ENCODE results near the gene SLC22A5.

SLC22A5 gene

GRCh38 chr5:132370971-132371602, 1.6 kb downstream of the SLC22A5 start:
- no peak for DNase-seq (ENCODE audit: extremely low spot score)
- ChIA-PET CTCF (interaction anchor here (0.9 to 5.0 kb wide), 4 partner anchors 11 to 130 kb away, joined by 3 to 27 read pairs (median 4); no protein-coding TSS in a partner anchor), POLR2A (no interaction called here)
- TF ChIP-seq CTCF (IDR thresholded peaks at IDR 0.05; ENCODE audit: control extremely low read depth, extremely low read depth, low read depth, missing control alignments): no peak

GRCh38 chr5:132371603-132371994, 2.1 kb downstream of the SLC22A5 start:
- CTCF ChIA-PET: interaction anchor here (0.9 to 5.0 kb wide), 6 partner anchors 9 to 130 kb away, joined by 3 to 27 read pairs (median 4); no protein-coding TSS in a partner anchor
- POLR2A ChIA-PET: no interaction called here
- no peak for DNase-seq (ENCODE audit: extremely low spot score)

GRCh38 chr5:132372127-132372526, 2.6 kb downstream of the SLC22A5 start:
- ChIA-PET CTCF (interaction anchor here (0.8 to 5.0 kb wide), 7 partner anchors 9 to 307 kb away, joined by 3 to 27 read pairs (median 4); no protein-coding TSS in a partner anchor), POLR2A (interaction anchor here (0.6 to 1.2 kb wide), 2 partner anchors 106 to 635 kb away, joined by 3 to 6 read pairs; no protein-coding TSS in a partner anchor)
- DNase-seq (ENCODE audit: extremely low spot score): no peak
- TF ChIP-seq CTCF (IDR thresholded peaks at IDR 0.05; ENCODE audit: control extremely low read depth, extremely low read depth, low read depth, missing control alignments): no peak

More at GRCh38 chr5:132371603-132371994, 2.1 kb downstream of the SLC22A5 start:
- no peak for TF ChIP-seq CTCF (IDR thresholded peaks at IDR 0.05; ENCODE audit: control extremely low read depth, extremely low read depth, low read depth, missing control alignments)

GRCh38 chr5:132372542-132372941, 3.0 kb downstream of the SLC22A5 start:
- ChIA-PET POLR2A (interaction anchor here (0.6 to 1.2 kb wide), 2 partner anchors 106 to 635 kb away, joined by 3 to 6 read pairs; no protein-coding TSS in a partner anchor), CTCF (interaction anchor here (0.8 to 5.0 kb wide), 5 partner anchors 8 to 308 kb away, joined by 3 to 27 read pairs (median 4); no protein-coding TSS in a partner anchor)
- DNase-seq (ENCODE audit: extremely low spot score): no peak

GRCh38 chr5:132375957-132376356, 6.4 kb downstream of the SLC22A5 start:
- no peak for DNase-seq (ENCODE audit: extremely low spot score)
- ChIA-PET POLR2A (no interaction called here), CTCF (interaction anchor here (1.0 to 5.0 kb wide), 6 partner anchors 9 to 150 kb away, joined by 3 to 27 read pairs (median 4); no protein-coding TSS in a partner anchor)
- TF ChIP-seq CTCF (IDR thresholded peaks at IDR 0.05; ENCODE audit: control extremely low read depth, extremely low read depth, low read depth, missing control alignments): no peak

More at GRCh38 chr5:132372542-132372941, 3.0 kb downstream of the SLC22A5 start:
- no peak for TF ChIP-seq CTCF (IDR thresholded peaks at IDR 0.05; ENCODE audit: control extremely low read depth, extremely low read depth, low read depth, missing control alignments)

- POLR2A ChIA-PET: no interaction called here
- no peak for TF ChIP-seq CTCF (IDR thresholded peaks at IDR 0.05; ENCODE audit: control extremely low read depth, extremely low read depth, low read depth, missing control alignments)
- CTCF ChIA-PET: interaction anchor here (1.0 to 2.2 kb wide), 5 partner anchors 10 to 139 kb away, joined by 4 to 8 read pairs (median 6); no protein-coding TSS in a partner anchor
Observed at GRCh38 chr5:132376694-132377641, 7.5 kb downstream of the SLC22A5 start.

More at GRCh38 chr5:132376694-132377641, 7.5 kb downstream of the SLC22A5 start:
- DNase-seq (ENCODE audit: extremely low spot score): no peak
